GM19238 (cell line): ENCODE results near the gene TRIP13.
"Not testable (repeated sequence)": the region's sequence is repeated elsewhere in the genome, so short reads cannot be mapped to it uniquely, and the experiment has no call there.

Experiments
- DNase-seq: peaks from one replicate; pipeline ENCODE4 v3.0.0; 2011; ENCODE audit warnings: low spot score; ENCODE audit not compliant: insufficient read length

TRIP13 gene

DNA sequence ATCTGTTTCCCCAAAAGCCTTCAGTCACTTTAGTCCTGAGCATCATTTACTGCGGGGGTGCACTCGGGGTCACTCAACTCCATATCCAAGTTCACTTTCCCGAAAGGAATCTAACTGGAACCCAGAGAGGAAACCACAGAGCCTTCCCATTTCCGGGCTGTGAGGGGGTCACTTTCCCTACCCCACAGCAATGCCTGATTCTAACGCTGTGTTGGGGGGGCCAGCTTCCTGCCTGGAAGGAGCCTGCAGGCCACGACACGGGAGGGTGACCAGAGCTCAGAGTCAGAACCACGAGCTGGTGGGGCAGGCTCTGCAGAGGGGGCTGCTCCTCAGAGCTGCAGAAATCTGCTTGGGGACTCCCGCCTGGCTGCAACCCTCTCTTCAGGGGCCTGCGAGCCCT is 20.4 kb upstream of the TRIP13 start:
- DNase-seq, result no peak

DNA sequence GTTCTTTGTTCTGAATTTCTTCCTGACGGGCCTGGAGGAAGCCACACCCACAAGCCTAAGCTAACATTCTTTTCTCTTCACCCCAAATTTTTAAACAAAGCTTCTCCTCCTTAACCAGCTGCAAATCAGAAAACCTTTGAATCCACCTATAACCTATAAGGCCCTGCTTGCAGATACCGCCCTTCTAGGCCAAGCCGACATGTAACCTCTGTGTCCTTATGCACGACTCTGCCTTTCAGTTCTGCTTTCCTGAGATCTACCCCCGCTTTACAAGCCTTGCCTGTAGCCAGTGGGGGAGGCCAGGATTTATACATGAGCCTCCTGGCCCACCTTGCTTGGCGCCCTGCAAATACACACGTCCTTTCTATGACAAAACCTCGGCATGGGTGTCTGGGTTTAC is 19.4 kb upstream of the TRIP13 start:
- DNase-seq, result no peak

DNA sequence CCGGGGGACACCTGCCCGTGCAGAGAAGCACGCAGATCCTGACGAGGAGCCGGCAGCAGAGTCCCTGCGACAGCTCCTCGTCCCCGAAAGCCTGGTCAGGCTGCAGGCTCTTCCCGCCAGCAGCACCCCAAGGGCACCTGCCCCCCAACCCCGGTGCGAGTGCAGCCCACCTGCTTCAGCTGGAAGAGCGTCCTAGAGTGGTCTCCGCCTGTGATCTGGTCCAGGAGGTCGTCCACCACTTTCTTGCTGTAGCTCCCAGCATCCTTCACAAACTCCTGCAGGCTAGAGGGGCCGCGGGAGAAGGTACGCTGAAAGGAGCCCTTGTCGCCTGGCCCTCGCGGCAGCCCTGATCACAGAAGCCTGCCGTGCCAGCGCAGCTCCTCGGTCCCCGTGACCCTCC is 16.8 kb upstream of the TRIP13 start:
- no peak for DNase-seq

DNA sequence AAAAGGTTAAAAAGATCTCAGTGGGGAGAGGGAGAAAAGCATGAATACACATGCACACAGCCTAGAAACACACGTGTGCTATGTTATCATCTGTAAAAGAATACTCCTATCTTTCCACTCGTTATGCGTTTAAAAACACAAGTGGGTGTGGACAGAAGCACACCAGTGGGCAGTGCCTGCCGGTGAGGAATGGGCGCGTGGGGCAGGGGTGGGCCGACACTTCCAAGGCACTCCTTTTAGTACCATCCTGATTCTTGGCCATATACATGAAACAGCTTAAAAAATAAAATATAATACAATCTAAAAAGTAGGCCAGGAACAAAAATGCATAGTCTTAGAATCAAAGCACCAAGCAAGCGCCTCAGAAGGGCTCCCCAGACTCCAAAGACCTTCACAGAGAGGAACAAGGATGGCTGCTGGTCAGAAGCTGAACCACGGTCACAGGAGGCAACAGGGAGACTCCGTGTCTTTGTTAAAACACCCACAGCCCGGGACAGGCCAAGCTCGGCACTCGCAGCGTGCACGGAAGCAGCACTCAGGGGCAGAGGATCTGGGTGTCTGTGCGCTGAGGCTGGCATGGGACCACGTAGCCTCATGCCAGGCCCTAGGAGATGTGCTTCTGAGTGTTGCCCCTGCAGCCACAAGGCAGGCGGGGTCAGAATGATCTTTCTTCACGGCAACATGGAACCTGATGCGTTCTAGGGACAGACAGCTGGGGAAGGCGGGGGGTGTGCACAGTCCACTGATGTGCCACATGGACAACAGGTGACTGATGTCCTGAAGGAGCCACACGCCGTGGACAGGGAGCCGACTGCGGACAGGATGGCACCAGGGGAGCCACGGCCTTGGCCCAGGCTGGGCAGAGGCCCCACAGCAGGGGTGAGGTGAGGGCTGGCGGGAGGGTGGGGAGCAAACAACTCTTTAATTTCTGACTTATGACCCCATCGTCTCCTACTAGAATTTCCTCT is 16.0 kb upstream of the TRIP13 start:
- no peak for DNase-seq

DNA sequence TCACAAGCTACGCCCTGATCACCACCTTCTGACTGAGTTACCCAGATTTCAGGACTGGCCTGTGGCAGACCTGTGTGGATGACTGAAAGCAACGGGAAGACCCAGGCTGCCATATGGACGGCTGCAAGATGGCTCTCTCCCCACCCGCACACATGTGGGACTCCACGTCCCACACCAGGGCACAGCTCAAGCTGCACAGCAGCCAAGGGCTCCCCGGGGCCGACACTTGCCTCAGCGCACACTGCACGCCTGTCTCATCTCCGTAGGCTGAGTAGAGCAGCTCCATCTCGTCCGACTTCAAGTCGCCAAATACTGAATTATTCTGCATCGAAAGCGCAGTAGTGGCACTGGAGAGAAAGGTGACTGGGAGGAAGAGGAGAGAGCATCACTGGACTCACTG is 14.6 kb upstream of the TRIP13 start:
- DNase-seq, result no peak

DNA sequence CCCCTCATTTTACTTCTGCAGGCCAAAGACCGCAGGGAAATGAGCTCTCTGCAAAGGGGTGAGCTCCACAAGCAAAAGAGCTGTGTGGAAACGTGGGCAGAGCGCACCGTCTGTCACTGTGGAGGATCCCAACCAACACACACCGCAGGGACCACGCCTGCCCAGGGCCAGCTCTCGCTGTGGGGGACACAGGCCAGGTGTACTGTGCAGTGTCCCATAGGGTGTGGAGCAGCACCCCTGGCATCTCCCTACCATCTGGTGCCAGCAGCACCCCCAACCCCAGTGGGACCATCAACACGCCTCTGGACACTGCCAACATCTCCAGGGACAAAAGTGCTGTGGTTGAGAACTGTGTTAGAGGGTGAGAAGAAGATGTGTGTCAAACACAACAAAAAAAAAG is 14.0 kb upstream of the TRIP13 start:
- DNase-seq, result not testable (repeated sequence)

DNA sequence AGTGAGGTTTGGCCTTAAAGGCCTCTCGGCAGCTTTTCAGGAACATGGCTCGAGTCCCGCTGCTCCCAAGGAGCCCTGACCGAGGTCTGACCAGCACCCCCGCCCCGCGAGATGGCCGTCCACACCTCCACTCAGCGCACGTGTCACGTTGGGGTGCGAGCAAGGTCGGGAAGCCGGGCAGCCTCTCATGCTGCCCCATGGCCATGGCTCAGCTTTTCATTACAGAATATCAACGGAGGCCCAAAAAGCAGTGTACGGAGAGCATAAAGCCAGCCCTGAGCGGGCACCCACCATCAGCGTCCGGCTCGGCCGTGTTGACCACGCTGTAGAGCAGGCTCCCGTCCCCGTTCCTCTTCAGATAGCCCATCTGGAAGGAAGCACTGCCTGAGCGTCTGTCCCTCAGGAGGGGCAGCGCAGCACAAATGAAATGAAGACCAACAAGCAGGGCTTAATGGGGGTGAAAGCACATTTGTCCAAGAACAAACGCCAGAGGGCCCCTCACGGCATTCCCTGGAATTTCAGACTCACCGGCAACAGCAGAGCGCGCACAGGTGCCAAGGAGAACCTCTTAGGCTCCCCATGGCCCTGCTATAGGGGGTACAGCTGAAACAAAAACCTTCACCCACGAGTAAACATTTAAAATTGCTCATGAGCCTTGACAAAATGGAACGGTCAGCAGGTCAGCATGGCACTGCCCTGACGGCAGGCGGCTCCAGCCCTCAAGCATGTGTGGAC is 11.7 kb upstream of the TRIP13 start:
- DNase-seq, result no peak

DNA sequence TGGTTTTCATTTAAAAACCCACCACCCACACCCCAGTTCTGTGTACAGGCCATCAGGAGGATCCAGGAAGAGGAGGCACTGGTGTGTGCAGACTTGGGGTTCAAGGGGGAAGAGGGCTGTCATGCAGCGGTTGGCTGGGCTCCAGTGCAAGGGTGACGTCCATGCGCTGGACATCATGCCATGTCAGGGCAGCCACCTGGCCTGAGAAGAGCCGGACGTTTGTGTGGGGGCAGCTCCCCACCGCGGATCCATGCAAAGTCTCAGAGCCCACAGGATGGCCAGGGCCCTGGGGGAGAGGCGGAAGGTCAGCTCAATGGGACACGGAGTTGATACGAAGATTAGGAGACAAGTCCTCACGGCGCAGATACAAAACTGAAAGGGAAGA is 11.1 kb upstream of the TRIP13 start:
- DNase-seq, result no peak

DNA sequence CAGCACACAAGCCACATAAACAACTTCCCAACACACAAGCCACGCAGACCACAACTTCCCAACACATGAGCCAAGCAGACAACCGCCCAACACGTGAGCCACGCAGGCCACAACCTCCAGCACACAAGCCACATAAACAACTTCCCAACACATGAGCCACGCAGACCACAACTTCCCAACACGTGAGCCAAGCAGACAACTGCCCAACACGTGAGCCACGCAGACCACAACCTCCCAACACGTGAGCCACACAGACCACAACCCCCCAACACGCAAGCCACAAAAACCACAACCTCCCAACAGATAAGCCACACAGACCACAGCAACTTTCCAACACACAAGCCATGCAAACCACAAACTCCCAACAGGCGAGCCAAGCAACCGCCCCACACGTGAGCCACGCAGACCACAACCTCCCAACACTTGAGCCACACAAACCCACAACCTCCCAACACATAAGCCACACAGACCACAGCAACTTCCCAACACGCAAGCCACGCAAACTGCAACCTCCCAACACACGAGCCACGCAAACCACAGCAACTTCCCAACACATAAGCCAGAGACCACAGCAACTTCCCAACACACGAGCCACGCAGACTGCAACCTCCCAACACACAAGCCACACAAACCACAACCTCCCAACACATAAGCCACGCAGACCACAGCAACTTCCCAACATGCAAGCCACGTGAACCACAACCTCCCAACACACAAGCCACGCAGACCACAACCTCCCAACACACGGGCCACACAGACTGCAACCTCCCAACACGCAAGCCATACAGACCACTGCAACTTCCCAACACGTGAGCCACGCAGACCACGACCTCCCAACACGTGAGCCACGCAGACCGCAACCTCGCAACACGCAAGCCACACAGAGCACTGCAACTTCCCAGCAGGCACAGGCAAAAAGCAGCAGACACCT is 10.2 kb upstream of the TRIP13 start:
- no peak for DNase-seq

DNA sequence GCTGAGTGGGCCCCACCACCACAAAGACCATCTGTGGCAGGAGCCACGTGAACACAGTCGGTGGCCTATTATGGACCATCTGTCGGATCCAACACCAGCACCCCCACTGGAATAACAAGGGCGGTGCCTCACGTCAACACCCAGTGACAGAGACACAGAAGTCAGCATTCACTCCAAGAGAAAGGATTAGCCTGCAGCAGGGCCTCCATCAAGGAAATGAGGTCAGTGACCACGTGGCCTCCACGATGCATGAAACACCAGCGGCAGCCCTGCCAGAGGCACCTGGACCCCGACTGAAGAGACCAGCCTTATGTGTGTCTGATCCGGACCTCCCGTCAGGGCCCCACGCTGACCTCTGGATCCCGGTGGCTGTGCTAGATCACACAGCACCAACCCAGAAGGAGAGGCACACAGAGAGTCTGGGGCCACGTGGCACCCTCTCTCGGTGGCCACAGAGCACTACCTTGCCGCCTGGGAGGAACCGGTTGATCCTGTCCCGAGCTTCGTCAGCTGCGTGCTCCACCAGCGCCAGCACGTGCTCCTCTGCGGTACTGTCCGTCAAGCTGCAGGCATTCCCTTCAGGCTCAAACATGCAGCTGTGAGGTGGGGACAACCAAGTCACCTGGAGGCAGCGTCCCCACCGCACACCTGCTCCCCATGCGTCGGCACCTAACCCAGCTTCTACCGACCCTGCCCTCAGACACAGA is 9.1 kb upstream of the TRIP13 start:
- no peak for DNase-seq

DNA sequence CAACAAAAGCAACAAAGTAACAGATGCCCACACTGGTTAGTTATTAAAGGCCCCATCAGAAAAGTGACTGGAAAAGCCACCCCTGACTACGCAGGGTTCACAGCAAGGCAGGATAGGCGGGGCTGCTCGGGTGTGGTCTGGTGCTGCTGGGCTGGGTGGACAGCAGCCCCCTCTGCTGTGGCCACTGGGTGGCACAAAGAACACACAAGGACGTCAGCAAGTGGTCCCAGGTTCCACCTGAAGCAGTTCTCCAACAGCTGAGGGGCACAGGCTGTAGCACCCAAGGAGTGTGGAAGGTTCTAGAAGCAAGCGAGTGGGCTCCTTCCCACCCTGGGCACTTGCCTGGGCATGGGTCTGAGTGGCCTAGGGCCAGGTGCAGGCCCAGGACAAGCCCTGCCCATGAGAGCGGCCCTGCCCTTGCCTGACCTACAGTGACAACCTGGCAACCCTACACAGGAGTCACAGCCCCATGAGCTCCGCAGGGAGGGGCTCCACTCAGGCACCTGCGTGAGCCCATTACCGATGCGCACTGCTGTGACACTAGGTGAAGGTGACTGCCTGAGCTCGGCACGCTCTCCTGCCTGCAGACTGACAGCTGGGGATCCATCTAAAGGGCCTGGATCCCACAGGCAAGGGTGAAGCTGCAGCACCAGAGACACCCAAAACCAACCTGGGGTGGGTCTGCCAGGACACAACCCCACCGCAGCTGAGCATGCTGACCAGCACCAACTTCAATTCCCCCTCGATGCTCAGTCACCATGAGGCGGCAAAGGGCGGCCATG is 8.1 kb upstream of the TRIP13 start:
- DNase-seq, result no peak

DNA sequence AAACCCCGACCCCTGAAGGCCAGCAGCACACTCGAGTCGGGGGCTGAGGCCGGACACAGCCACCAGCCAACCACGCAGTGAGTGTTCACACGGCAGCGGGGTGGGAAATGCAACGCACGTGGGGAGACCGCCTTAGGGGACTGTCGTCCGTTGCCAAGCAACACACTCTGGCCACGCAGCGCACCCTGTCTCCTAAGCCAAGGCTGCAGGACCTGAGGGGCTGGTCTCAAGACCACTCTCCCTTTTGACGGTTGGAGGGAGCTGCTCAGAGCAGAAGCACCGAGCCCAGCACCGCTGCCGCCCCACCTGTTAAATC is 7.6 kb upstream of the TRIP13 start:
- no peak for DNase-seq

DNA sequence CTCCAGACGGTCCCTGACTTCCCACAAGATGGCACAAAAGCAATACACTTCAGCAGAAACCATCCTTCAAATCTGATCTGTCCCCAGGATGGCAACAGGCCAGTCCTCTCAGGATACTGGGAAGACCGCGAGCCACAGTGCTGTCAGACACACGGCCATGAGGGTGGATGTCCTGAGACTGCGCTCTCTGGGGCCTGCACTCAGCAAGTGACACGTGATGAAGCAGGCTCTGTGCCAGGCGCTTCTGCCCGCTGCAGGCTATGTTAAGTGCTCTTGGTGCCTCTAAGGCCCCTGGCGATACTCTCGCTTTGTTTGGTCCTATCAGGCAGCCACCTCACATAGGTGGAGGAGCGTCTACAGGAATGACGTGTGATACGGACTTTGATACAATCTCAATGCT is 7.2 kb upstream of the TRIP13 start:
- no peak for DNase-seq

DNA sequence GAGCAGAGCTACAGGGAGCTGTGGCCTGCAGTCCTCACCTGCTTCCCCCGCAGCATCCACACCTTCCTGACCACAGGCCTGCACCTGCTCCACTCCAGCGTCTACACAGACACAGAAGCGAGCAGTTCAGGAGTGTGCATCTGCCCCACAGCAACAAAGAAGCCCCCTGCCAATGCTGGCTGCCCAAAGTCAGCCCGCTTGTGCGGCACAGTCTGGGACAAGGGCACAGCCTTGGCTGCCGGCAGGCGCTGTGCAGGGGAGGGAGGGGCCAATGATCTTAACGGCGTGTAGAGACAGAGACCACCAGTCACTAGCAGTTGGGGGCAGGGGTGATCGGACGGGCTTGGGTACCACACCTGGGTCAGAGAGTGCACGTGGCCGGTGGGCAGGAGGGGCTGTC is 6.6 kb upstream of the TRIP13 start:
- no peak for DNase-seq

DNA sequence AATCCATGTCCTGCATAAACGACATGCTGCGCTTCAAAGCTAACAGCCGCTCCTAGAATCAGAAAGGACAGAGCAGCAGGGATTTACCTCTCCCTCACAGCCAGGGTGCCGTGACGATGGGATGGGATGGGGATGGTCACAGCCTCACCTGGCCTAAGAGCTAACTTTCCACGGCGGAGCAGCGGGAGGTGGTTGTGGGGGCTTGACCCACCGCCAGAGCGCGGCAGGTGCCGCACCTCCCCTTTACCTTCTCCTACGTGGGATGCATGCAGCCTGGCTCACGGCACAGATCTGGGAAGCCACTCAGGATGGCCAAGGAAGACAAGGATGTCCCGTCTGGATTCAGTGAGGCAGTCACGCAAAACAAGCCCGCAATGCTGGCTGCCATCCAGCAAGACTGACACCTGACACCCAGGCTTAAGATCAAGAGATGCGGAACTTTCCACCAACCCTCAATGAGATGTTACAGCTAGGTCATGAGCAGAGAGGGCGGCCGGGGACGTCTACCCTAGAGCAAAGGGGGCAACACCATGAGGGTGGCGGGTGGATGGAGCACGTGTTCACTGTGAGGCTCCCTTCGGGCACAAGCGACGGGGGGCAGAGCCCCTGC is 5.9 kb upstream of the TRIP13 start:
- DNase-seq, result no peak

DNA sequence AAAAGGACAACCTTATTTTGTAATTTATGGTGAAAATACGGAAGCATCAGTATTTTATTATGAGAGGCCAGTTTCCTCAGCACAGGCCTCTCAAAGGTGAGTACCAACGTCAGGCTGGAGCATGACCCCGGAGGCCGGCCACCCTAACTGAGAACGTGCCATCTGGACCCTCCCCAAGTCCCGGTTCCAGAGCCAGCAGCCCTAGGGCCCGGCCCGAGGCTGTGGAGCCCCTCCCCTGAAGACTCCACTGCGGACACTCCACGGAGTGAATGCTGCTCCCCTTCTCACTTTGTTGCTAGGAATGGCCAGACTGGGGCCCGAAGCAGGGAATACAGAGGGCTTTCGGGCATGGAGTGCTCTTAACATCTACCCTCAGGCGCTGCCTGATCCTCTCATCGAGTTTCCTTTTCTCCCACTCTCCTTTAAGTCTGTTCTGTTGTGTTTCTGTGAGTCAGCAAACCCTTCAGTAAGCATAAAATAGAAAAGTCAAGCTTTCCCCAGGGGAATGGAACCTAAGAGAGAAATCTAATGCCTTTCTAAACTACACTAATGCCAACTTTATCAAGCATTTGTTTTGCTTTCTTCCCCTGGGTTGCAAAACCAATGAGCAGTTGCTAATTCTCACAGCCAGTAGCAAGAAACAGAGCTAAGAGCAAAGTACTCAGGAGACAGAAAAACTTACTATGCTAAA is 4.6 kb upstream of the TRIP13 start:
- no peak for DNase-seq

DNA sequence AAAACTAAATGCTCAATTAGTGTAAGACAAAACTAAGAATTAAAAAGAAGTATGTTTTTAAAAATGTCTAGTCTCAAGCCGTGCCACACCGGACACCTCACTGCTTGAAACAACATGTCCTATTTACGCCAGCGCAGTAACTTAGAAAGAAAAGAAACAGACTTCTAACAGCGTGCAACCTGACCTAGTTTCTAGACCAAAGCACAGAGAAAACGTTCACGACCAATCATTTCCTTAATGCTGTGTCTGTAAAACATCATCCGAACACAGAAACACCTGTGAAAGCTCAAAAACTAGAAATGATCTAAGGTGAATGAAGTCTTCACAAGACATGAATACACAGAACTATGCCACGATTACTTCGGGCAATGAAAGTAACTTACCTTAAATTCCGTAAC is 4.0 kb upstream of the TRIP13 start:
- no peak for DNase-seq

DNA sequence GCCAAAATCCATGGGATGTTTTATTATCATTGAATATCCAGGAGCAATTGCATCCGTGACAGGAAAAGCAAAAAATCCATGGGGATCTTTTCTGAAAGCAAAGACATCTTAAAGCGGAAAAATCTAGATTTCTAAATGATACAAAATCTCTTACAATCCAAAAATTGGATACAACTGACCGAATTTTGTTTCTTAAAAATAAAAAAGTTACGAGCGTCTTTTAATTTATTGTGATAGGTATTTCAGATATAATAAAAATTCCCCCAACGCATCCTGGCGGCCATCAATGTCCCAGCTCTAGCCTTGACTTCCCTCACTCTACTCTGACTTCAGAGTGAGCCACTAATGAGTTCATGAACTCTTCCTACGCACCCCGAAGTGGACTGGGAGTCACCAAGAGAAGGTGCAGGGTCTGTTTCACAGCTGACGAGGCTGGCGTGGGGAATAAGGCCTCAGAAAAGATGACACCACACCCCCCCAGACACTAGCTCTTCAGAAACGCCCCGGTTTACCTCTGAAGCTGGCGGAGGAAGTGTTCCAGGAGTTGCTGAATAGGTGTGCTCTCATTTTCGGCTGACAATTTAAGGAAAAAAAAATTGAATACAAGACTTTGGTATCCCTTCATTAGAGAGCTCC is 3.5 kb upstream of the TRIP13 start:
- DNase-seq, result no peak
